MM.1S (cell line): ENCODE data around the gene SLX9.

ENCODE experiments used
- EZH2 ChIP-seq: fragments of 300-600 bp; sonication (generic); optimal IDR thresholded peaks from 2 replicates; pipeline ENCODE3; 2017; ENCODE audit warnings: low read depth, mild to moderate bottlenecking, antibody characterized with exemption, low read length, mixed read lengths
- TF ChIP-seq, protein P1 (sequence below): fragments of 300-600 bp; sonication (generic); IDR thresholded peaks from 2 replicates; pipeline ENCODE4 v1.5.1; 2016; ENCODE audit warnings: antibody characterized with exemption, low read length, mixed read lengths

DNA sequence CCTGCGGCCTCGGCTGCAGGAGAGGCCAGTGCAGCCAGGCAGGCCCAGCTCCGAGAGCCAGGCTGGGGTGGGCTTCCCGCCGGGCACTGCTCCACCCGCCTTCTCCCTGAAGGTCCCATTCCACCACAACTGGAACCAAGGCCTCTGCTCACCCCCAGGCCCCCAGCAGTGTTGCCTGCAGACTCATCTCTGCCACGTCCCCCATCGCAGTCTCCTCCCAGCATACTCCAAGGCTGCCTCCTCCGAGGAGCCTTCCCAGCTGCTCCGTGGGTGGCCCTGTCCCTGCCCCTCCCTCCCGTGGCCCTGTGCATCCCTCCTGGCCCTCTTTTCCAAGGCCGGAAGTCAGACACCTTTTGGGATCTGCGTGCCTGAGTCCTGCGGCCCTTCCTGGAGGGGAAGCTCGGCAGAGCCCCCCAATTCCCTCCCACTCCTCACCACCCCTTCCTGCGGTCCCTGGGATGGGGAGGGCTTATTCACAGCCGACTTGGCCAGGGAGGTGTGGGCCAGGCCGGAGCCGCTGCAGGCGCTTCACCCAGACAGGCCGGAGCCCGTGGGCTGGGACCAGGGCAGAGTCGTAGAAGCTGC is 47.6 kb downstream of the SLX9 start:
- TF ChIP-seq, protein P1, sequence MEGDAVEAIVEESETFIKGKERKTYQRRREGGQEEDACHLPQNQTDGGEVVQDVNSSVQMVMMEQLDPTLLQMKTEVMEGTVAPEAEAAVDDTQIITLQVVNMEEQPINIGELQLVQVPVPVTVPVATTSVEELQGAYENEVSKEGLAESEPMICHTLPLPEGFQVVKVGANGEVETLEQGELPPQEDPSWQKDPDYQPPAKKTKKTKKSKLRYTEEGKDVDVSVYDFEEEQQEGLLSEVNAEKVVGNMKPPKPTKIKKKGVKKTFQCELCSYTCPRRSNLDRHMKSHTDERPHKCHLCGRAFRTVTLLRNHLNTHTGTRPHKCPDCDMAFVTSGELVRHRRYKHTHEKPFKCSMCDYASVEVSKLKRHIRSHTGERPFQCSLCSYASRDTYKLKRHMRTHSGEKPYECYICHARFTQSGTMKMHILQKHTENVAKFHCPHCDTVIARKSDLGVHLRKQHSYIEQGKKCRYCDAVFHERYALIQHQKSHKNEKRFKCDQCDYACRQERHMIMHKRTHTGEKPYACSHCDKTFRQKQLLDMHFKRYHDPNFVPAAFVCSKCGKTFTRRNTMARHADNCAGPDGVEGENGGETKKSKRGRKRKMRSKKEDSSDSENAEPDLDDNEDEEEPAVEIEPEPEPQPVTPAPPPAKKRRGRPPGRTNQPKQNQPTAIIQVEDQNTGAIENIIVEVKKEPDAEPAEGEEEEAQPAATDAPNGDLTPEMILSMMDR = no peak
- TF ChIP-seq EZH2 = no peak
